Hindlimb muscle (tissue), 1 donor: ENCODE results near the gene STK32C. TPM values are rescaled to one million over a fixed set of nuclear protein-coding genes. Genes with fewer than 3 reads are reported as not detected.
"Not testable (repeated sequence)": the region's sequence is repeated elsewhere in the genome, so short reads cannot be mapped to it uniquely, and the experiment has no call there.

Source experiments
- DNase-seq: peaks from one replicate; pipeline ENCODE4 v3.0.0-alpha.2; 2013
- polyA plus RNA-seq: library from polyadenylated mRNA; unstranded; fragments of 120-200 nt; gene quantifications from one replicate; pipeline ENCODE4 v1.2.1, GENCODE V29; 2013; ENCODE audit not compliant: insufficient read length

Gene STK32C
- polyA plus RNA-seq, 1 donor, result 12.2 TPM

DNA sequence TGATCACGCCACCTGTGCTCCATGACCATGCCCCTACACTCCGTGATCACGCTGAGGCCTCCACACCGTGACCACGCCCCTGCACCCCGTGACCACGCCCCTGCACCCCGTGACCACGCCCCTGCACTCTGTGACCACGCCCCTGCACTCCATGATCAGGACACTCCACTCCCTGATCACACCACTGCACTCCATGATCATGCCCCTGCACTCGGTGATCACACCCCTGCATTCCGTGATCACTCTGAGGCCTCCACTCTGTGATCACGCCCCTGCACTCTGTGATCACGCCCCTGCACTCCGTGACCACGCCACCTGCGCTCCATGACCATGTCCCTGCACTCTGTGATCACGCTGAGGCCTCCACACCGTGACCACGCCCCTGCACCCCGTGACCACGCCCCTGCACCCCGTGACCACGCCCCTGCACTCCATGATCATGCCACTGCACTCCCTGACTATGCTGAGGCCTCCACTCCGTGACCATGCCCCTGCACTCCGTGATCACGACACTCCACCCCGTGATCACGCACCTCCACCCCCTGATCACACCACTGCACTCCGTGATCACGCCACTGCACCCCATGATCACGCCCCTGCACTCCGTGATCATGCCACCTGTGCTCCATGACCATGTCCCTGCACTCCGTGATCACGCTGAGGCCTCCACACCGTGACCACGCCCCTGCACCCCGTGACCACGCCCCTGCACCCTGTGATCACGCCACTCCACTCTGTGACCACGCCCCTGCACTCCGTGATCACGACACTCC is 27.7 kb downstream of the STK32C start:
- DNase-seq, result no peak

GRCh38 chr10:132277311-132277741 is 30.4 kb downstream of the STK32C start:
- DNase-seq, result no peak

DNA sequence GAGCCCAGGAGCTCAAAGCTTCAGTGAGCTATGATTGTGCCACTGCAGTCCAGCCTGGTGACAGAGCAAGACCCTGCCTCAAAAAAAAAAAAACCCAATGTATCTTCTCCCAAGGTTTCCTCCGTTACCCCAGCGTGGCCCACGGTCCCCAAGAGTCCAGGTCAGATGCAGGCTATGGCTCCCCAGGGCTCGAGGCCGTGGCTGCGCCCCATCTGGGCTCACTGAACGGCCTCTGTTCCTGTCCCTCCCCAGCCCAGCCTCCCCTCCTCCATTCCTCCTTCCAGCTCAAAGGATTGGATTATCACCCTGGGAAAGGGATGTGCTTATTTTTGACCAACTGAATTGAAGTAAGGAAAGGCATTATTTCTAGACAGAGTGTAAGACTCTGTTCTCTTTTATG is 31.0 kb downstream of the STK32C start:
- DNase-seq, result no peak

DNA sequence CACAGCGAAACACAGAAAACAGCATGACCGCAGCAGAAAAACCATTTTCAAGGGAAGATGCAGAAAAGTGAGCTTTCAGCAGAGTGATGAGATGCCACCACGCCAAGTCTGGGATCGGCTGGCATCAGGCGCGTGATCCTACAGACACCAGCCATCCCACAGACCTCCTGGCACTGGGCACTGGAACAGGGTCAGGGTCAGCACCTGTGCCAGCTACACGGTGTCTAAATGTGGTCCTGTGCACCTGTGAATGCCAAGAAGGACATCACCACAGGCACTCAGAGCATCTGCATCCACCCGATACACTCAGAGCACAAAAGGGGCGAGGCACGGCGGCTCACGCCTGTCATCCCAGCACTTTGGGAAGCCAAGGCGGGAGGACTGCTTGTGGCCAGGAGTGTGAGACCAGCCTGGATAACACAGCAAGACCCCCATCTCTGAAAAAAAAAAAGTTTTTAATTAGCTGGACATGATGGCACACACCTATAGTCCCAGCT is 31.5 kb downstream of the STK32C start:
- no peak for DNase-seq

- no peak for DNase-seq
Observed at GRCh38 chr10:132275426-132276178, 32.1 kb downstream of the STK32C start.

- DNase-seq, result no peak
Observed at GRCh38 chr10:132274986-132275385, 32.8 kb downstream of the STK32C start.

DNA sequence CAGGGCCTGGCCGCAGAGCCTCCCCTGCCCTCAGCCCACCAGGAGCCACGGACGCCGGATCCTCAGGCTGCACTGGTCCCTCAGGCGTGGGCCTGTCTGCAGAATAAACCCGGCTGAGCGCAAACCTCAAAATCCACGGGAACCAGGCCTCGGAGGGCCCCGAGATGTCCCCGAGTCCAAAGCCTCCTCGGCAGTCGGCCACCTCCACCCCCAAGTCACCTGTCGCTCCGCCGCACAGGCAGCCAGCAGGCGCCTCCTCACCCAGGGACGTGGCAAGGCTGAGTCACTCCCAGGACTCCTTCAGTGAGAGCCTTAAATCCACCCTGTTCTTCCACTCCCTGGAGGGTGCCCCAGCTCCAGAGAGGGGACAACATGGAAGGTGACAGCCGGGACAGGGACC is 33.2 kb downstream of the STK32C start:
- DNase-seq, result no peak

DNA sequence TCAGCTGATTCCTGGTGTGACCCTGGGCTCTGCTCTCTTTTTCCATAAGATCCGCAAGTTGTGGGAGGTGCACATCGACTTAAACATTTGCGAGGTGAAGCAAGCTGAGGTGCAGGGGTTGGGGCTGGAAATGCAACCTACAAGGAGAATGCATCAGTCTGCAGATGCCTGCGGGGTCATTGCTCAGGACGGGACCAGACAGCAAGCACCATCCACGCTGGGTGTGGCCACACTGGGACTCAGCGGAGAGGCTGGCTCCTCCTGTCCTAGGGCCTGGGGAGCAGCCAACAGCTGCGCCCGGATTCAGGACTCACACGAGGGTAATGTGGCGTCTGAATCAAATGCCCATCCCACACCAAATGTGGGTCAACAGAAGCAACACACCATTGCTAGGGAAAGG is 33.8 kb downstream of the STK32C start:
- DNase-seq, result no peak

- no peak for DNase-seq
Observed at GRCh38 chr10:132273304-132273944, 34.3 kb downstream of the STK32C start.

DNA sequence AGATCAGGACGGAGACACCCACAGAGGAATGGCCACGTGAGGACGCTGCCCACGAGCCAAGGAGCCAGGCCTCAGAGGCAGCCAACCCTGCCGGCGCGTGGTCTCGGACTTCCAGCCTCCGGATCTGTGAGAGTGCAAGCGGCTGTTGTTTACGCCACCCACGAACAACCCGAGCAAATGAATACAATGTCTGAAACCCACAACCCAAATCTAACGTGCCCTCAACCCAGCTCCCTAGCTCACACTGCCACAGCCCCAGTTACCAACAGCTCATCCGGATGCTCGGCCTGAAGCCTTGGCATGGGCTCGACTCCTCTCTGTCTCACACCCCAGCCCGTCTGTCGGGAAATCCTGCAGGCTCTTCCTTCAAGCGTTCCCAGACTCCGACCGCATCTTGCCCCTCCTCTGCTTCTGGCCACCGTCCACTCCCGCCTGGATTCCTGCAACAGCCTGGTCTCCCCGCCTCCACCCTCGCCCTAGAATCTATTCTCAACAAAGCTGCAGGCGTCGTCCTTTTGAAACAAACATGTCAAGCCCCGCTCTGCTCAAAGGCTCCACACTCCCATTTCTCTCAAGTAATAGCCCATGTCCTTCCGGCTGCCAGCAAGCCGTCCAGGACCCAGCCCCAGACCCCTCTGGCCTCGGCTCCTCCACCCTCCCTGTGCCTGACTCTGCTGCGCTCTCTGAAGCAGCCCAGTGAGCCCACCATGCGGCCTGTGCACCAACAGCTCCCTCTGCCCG is 35.3 kb downstream of the STK32C start:
- DNase-seq, result peak; percentile 46

DNA sequence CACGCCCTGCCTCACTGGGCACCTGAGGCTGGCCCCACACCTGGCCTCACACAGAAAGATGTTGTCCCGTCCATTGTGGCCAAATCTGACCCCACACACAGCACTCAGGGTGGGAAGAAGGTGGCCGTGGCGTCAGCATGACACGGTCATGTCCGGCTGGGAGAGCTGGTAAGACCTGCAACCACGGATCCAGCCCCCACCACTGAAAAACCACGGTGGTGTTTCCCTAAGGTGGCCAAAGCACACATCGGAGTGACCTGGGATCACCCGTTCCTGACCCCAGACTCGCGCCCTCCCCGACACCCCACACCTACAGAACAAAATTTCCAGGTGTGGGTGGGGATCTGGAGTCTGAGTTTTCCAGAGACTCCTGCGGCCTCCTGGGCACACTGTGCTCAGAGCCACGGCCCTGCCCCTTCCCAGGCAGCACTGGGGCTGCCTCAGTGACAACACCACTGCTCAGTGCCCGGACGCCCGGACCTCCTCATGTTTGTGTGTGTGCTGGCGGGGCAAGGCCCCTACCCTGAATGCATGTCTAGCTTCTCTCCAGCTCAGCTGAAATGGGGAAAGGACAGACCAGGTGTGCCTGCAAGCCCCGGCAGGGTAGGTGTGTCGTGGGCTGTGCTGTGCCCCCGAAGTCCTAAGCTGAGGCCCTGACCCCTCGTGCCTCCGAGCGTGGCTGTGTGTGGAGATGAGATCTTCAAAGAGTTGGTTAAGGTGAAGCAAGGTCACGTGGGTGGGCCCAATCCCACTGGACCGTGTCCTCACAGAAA is 36.1 kb downstream of the STK32C start:
- no peak for DNase-seq

GRCh38 chr10:132270721-132271457 is 36.9 kb downstream of the STK32C start:
- DNase-seq, result no peak

DNA sequence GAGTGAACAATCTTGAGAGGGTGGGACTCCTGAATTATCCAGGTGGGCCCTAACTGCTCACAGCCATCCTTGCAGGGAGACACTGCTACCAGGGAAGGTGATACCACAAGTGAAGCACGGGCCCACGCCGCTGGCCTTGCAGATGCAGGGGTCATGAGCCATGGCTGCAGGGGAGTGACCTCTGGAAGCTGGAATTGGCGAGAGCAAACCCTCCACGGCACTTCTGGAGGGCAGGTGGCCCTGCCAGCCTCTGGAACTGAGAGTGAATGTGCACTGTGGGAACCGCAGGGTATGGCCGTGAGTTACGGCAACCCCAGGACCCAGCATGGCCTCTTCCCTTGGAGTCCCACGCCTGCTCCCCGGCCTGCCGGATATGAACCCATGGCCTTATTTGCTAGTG is 37.5 kb downstream of the STK32C start:
- DNase-seq, result no peak

DNA sequence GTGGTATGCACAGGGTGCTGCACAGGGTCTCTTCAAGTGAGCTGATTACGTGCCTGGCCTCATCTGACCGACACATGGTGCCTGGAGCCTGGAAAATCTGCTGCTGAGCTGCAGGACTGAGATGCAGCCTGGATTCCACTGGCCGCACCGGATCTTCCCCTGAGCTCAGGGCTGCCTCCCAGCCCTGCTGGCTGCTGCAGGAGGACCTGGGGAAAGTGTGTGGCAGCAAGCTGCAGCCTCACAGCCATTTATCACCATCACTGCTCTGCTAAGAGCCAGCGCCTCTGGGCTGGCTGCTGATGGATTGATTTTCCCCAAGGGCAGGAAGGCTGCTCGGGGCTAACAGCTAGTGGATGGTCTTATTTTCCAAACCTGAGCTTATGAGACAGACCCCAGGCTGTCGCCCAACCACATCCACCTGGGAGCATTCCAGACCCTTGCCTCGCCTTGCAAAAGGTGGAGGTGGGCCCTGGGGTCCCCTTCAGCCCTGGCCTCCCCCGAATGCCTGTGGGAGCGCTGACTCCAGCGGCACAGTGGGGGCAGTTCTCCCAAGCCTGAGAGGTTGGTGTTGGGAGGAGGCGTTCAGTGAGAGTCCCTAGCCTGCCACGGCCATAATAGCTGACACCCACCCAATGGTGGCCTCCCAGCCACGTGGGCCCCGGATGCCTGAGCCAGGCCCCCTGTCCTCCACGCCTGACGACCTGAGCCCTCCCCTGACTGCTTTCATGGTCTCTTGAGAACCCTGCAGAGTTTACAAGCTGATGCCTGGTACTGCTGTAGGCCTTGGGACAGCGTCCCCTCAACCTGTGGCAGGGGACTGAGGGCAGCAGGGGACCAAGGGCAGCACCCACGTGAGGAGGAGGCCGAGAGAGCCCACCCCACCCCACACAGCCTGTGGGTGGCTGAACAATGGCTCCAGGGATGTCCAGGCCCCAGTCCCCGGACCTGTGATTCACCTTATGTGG is 38.2 kb downstream of the STK32C start:
- DNase-seq, result no peak

- not testable (repeated sequence) for DNase-seq
Observed at GRCh38 chr10:132267916-132268315, 39.8 kb downstream of the STK32C start.

DNA sequence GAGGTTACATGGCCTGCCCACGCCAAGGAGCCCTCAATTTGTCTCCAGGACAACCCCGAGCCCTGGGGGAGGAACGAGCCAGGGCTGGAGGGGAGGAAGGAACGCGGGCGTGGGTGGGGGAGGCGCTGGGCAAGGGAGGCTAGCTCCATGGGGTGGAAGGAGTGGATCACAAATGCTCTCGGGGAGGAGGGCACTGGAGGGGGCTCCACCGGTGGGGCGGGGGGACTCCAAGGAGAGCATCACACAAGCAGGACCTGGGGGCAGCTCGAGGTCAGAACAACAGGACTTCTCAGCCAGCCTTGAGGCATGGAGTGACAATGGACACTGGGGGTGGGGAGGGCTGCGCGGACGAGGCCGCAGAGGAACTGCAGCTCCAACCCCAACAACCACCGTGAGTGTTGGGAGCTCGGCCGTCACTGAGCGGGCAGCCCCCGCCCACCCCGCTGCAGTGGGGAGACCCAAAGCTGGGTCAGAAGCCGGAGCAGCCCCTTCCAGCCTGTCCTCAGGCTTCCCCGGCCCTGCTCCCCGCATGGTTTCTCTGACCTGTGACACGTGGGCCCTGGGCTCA is 41.1 kb downstream of the STK32C start:
- no peak for DNase-seq

GRCh38 chr10:132265890-132266496 is 41.8 kb downstream of the STK32C start:
- no peak for DNase-seq

- no peak for DNase-seq
Observed at GRCh38 chr10:132264966-132265889, 42.5 kb downstream of the STK32C start.
